VCaP (cell line): Measurements from ENCODE around the gene INAVA.

Source experiments
- H3K27ac ChIP-seq: fragments of 450-650 bp; 2 replicates; pipeline ENCODE4 v1.5.1; 2017
- CTCF ChIP-seq: fragments of 450-650 bp; conservative IDR thresholded peaks from 2 replicates; pipeline ENCODE4 v1.5.1; 2017; ENCODE audit warnings: mild to moderate bottlenecking, moderate library complexity

The INAVA gene

GRCh38 chr1:200880212-200880611, 14.5 kb upstream of the INAVA start:
- no peak overlapping the region for H3K27ac ChIP-seq

GRCh38 chr1:200883118-200883517, 11.6 kb upstream of the INAVA start:
- no peak overlapping the region for H3K27ac ChIP-seq
- TF ChIP-seq CTCF, result no peak

More at GRCh38 chr1:200880212-200880611, 14.5 kb upstream of the INAVA start:
- no peak for TF ChIP-seq CTCF

- no peak overlapping the region for H3K27ac ChIP-seq
- TF ChIP-seq CTCF, result no peak
These were observed 8.9 kb upstream of the INAVA start for GRCh38 chr1:200885623-200886402.

- no peak for TF ChIP-seq CTCF
- H3K27ac ChIP-seq, result no peak overlapping the region
These were observed 8.1 kb upstream of the INAVA start for GRCh38 chr1:200886594-200886993.

GRCh38 chr1:200887036-200887435, 7.7 kb upstream of the INAVA start:
- no peak overlapping the region for H3K27ac ChIP-seq
- no peak for TF ChIP-seq CTCF

GRCh38 chr1:200887772-200888348, 6.8 kb upstream of the INAVA start:
- H3K27ac ChIP-seq, result no peak overlapping the region
- no peak for TF ChIP-seq CTCF

DNA sequence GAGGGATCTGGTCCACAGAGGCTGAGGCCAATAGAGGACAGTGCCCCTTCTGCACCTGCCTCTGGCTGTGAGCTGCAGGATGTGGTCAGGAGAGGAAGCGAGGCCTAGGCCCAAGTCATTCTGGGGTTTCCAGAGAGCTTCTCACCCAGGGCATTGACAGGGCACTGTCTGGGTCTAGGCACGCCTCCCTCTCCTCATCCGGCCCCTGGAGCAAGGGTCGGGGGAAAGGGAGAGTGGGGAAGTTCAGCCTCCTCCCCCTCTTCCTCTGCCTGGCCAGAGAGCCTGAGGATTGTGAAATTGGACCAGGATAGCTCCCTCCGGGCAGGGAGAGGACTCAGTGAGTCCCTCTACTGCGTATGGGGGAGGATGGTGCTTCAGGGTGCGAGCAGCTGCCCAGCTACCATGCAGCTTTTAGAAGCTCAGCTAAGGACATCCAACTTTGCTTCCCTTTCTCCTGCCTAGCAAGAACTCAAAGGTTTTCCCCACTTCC, 6.3 kb upstream of the INAVA start:
- no peak overlapping the region for H3K27ac ChIP-seq

More for the DNA sequence above, 6.3 kb upstream of the INAVA start:
- no peak for TF ChIP-seq CTCF
